ENCODE measurements around the gene UNC119. TPM values are rescaled to one million over a fixed set of nuclear protein-coding genes. Genes with fewer than 3 reads are reported as not detected.
A peak's percentile ranks its signal among the peaks of the same experiment; 100 is the strongest.
"Not testable (repeated sequence)": the region's sequence is repeated elsewhere in the genome, so short reads cannot be mapped to it uniquely, and the experiment has no call there.

The UNC119 gene
- polyA plus RNA-seq, 3 donors: 77.5 to 189 (median 80.2) TPM

DNA sequence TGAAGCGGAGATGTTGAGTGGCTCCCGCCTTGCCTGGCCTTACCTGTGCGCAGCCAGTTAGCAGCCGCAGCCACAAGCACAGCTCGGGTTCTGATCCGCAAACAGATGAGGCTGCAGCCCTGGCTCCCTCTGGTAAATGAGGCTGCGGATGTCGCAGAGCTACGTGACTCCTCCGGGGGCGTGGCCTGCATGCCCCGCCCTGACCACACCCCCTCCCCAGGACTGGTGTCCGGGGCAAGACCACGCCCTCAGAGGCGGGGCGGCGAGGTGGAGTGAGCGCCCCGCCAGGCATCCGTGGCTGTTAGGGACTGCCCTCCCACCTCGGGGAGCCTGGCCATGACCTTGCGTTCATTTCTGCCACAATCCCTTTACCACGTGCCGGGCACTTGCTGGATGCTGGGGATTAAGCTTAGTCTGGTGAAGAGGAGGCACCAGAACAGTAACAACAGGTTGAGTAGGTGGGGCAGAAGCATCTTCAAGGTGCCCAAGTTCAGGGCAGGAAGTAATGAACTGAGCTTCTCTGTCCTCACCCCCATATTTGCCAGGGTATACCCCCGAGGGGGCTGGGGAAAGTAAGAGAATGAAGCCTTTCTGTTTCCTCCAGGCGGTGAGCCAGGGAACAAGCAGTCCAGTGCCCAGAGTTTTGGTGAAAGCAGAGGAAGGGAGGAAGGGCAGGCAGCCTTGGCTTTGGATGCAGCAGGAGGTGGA is 24.5 kb upstream of the UNC119 start, which contains the start of gene ALDOC:
Gene ALDOC (minus strand): TSS at position 138 of the 708 bp plus-strand sequence. CDS start 1,363 bp downstream, outside the sequence.
- Histone ChIP-seq H3K4me2 (replicated peaks; ENCODE audit: extremely low read depth, low read length, poor library complexity, severe bottlenecking) (peak within 1 kb of the TSS; percentile 70), H3K9me3 (replicated peaks in 1 of 2; ENCODE audit: control insufficient read depth in 1 of 2, insufficient read depth in 1 of 2, low read length in 2 of 2) (no peaks in the 10 kb centered on the region), H3K36me3 (replicated peaks in 1 of 2; ENCODE audit: control insufficient read depth in 1 of 2, insufficient read depth in 2 of 2, low read length in 2 of 2) (peaks cover 18 to 37% of the 10 kb centered on the region in 2 donors), H3K79me2 (ENCODE audit: insufficient read depth, low read length) (no peaks in the 10 kb centered on the region), H3K4me3 (replicated peaks in 1 of 3; ENCODE audit: low read depth in 2 of 3, low read length in 3 of 3) (peak within 1 kb of the TSS in 1 of 3 experiments; percentile 64), H3K9ac (ENCODE audit: insufficient read depth, low read length, poor library complexity, severe bottlenecking) (no peak within 1 kb of the TSS), H3K27me3 (ENCODE audit: control insufficient read depth in 2 of 2, insufficient read depth in 2 of 2, low read length in 2 of 2) (no peaks in the 10 kb centered on the region), H2AFZ (ENCODE audit: insufficient read depth, low read depth, low read length, poor library complexity, severe bottlenecking) (peak within 1 kb of the TSS; percentile 55), H3K27ac (ENCODE audit: low read depth in 1 of 2, low read length in 2 of 2) (peak within 1 kb of the TSS in 1 of 2 donors; percentile 35), H3K4me1 (ENCODE audit: control insufficient read depth in 1 of 2, insufficient read depth in 2 of 2, low read length in 2 of 2) (peaks cover 8 to 9% of the 10 kb centered on the region in 2 donors), H4K20me1 (ENCODE audit: insufficient read depth, low read length) (no peaks in the 10 kb centered on the region)
- Mint-ChIP-seq H3K4me3 (peak within 1 kb of the TSS; percentile 68 to 85), H3K36me3 (peaks cover 22 to 40% of the 10 kb centered on the region in 2 donors), H3K9me3 (no peaks in the 10 kb centered on the region), H3K27me3 (ENCODE audit: low read depth in 3 of 3) (peaks cover 2 to 7% (median 3%) of the 10 kb centered on the region in 3 donors), H3K27ac (peak within 1 kb of the TSS; percentile 33 to 85 (median 75)), H3K4me1 (peaks cover 18% of the 10 kb centered on the region)
- TF ChIP-seq, protein P1, sequence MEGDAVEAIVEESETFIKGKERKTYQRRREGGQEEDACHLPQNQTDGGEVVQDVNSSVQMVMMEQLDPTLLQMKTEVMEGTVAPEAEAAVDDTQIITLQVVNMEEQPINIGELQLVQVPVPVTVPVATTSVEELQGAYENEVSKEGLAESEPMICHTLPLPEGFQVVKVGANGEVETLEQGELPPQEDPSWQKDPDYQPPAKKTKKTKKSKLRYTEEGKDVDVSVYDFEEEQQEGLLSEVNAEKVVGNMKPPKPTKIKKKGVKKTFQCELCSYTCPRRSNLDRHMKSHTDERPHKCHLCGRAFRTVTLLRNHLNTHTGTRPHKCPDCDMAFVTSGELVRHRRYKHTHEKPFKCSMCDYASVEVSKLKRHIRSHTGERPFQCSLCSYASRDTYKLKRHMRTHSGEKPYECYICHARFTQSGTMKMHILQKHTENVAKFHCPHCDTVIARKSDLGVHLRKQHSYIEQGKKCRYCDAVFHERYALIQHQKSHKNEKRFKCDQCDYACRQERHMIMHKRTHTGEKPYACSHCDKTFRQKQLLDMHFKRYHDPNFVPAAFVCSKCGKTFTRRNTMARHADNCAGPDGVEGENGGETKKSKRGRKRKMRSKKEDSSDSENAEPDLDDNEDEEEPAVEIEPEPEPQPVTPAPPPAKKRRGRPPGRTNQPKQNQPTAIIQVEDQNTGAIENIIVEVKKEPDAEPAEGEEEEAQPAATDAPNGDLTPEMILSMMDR (IDR thresholded peaks at IDR 0.05): no peak
- WGBS (ENCODE audit: insufficient coverage): 4% methylated on average over 19 of the region's 26 CpGs
- peak; percentile 93 to 97 (median 96) for DNase-seq
- intact Hi-C loops (cut with micrococcal nuclease): loop anchor here in 1 of 2 donors (2.0 to 10.0 kb wide), 2 partner anchors 24 to 242 kb away; partner anchors contain the start of genes IFT20, TNFAIP1 and UNC119

DNA sequence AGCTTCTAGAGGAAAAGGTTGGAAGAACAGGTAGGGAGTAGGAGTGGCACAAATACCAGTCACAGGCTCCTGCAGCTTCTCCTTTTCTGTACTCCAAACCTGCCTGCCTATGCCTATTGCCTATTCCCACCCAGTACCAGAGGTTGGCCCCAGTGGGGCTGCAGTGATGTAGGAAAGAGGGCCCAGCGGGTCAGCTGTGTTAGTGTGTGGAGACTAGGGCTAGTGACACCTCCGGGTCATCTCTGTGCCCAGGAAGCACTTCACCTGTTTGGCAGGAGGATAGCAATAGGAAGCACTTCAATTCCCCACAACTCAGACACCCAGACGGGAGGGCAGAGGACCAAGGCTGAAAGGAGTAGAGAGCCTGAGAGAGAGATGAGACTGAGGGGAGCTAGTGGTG is 23.6 kb upstream of the UNC119 start:
- not testable (repeated sequence) for H3K4me3 ChIP-seq (replicated peaks in 1 of 3; ENCODE audit: low read depth in 2 of 3, low read length in 3 of 3); H3K27me3 ChIP-seq (ENCODE audit: control insufficient read depth in 2 of 2, insufficient read depth in 2 of 2, low read length in 2 of 2); H4K20me1 ChIP-seq (ENCODE audit: insufficient read depth, low read length); H3K27me3 Mint-ChIP-seq (ENCODE audit: low read depth in 3 of 3); DNase-seq; H3K27ac ChIP-seq (ENCODE audit: low read depth in 1 of 2, low read length in 2 of 2); H3K79me2 ChIP-seq (ENCODE audit: insufficient read depth, low read length); H3K4me2 ChIP-seq (replicated peaks; ENCODE audit: extremely low read depth, low read length, poor library complexity, severe bottlenecking); H3K9ac ChIP-seq (ENCODE audit: insufficient read depth, low read length, poor library complexity, severe bottlenecking); H3K9me3 ChIP-seq (replicated peaks in 1 of 2; ENCODE audit: control insufficient read depth in 1 of 2, insufficient read depth in 1 of 2, low read length in 2 of 2); H2AFZ ChIP-seq (ENCODE audit: insufficient read depth, low read depth, low read length, poor library complexity, severe bottlenecking); H3K9me3 Mint-ChIP-seq
- Mint-ChIP-seq H3K4me3 (peak overlapping the region; percentile 68 to 85), H3K4me1 (peaks cover 22% of the 10 kb centered on the region), H3K27ac (peak overlapping the region in 5 of 7 donors; percentile 42 to 75 (median 61)), H3K36me3 (peaks cover 22 to 40% of the 10 kb centered on the region in 2 donors)
- Histone ChIP-seq H3K36me3 (replicated peaks in 1 of 2; ENCODE audit: control insufficient read depth in 1 of 2, insufficient read depth in 2 of 2, low read length in 2 of 2) (peaks cover 14 to 34% of the 10 kb centered on the region in 2 donors), H3K4me1 (ENCODE audit: control insufficient read depth in 1 of 2, insufficient read depth in 2 of 2, low read length in 2 of 2) (peaks cover 10 to 13% of the 10 kb centered on the region in 2 donors)
- no CpG with 5 or more reads among the region's 3 CpGs for WGBS (ENCODE audit: insufficient coverage)
- intact Hi-C loops (cut with micrococcal nuclease): loop anchor here in 1 of 2 donors (2.0 to 10.0 kb wide), 2 partner anchors 23 to 241 kb away; partner anchors contain the start of genes IFT20, TNFAIP1 and UNC119

Data from CD14-positive monocyte (primary cell).